ENCODE results near the gene IRX4.

DNA sequence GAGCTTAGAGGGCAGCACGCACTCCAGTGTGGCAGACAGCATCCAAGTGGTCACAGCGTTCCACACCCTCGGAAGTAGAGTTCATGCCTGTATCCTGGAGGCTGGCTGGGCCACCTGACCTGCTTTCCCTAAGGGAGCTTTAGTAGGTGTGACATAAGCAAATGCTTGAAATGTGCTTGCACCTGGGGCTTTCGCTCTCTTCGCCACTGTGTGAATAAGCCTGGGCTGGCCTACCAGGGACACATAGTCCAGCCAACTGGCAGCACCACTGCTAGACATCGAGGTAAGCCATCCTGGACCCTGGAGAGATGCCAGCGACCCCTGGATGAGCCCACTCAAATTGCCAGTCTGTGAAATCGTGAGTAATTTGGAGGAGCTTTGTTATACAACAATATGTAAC is 24.9 kb upstream of the IRX4 start:
- TF ChIP-seq REST (IDR thresholded peaks at IDR 0.05; ENCODE audit: low read depth, low read length) (no peak), CTCF (IDR thresholded peaks at IDR 0.05) (no peak)

Measured in SK-N-SH (cell line).